ENCODE results near the gene TUFT1. TPM values are rescaled to one million over a fixed set of nuclear protein-coding genes. Genes with fewer than 3 reads are reported as not detected.

TUFT1 gene
- total and polyA plus RNA-seq, 2 of the 13 experiments (the other 11 are each of a cell fraction or from before 2014, with no cell fraction given): 6.4 to 7.3 TPM

GRCh38 chr1:151540021-151540981 lies at the start of gene TUFT1 (continued):
- TF ChIP-seq BCL3 (CRISPR knock-in tag; IDR thresholded peaks at IDR 0.05) (peak; percentile 85), GLI4 (CRISPR knock-in tag; IDR thresholded peaks at IDR 0.05; ENCODE audit: borderline replicate concordance) (0 out of 2 replicates have a peak, but pooled peaks have one; percentile 81), TSC22D2 (CRISPR knock-in tag; IDR thresholded peaks at IDR 0.05; ENCODE audit: borderline replicate concordance) (no peak; the same call in 1 of the 2 replicates), ZNF121 (CRISPR knock-in tag; IDR thresholded peaks at IDR 0.05) (no peak), ZSCAN31 (CRISPR knock-in tag; IDR thresholded peaks at IDR 0.05; ENCODE audit: low read depth) (peak; percentile 84; the same call in 1 of the 2 replicates), ATF6 (CRISPR knock-in tag; conservative IDR thresholded peaks at IDR 0.05) (no peak), IRF9 (CRISPR knock-in tag; IDR thresholded peaks at IDR 0.05; ENCODE audit: borderline replicate concordance) (peak; percentile 80; the same call in 1 of the 2 replicates), SNAPC4 (CRISPR knock-in tag; IDR thresholded peaks at IDR 0.05) (0 out of 2 replicates have a peak, but pooled peaks have one; percentile 33), GZF1 (CRISPR knock-in tag; IDR thresholded peaks at IDR 0.05) (peak; percentile 88; the same call in 1 of the 2 replicates), HMGXB3 (CRISPR knock-in tag; IDR thresholded peaks at IDR 0.05; ENCODE audit: borderline replicate concordance) (no peak), KDM3A (CRISPR knock-in tag; IDR thresholded peaks at IDR 0.05; ENCODE audit: low read depth) (peak; percentile 38; the same call in 1 of the 2 replicates), YY1 (IDR thresholded peaks at IDR 0.05; ENCODE audit: insufficient read depth, insufficient replicate concordance, low read depth, low read length) (peak; percentile 56)
